Dermis microvascular lymphatic vessel endothelial cell (primary cell): ENCODE data around the gene KRT17. TPM values are rescaled to one million over a fixed set of nuclear protein-coding genes. Genes with fewer than 3 reads are reported as not detected.
"Not testable (repeated sequence)": the region's sequence is repeated elsewhere in the genome, so short reads cannot be mapped to it uniquely, and the experiment has no call there.

Source experiments
- DNase-seq, 2 donors: peaks; one replicate each; pipeline versions ENCODE4 v3.0.0 to v3.0.0-alpha.2; 2010; ENCODE audit warnings: low read depth in 2 of 2
- total RNA-seq: library from RNA; depleted of rRNA; stranded (reverse); fragments of >200 nt; gene quantifications from 2 replicates; pipeline ENCODE4 v1.2.1, GENCODE V29; 2014

The KRT17 gene
- total RNA-seq, 1 donor from 2014 or later = 0.39 TPM

DNA sequence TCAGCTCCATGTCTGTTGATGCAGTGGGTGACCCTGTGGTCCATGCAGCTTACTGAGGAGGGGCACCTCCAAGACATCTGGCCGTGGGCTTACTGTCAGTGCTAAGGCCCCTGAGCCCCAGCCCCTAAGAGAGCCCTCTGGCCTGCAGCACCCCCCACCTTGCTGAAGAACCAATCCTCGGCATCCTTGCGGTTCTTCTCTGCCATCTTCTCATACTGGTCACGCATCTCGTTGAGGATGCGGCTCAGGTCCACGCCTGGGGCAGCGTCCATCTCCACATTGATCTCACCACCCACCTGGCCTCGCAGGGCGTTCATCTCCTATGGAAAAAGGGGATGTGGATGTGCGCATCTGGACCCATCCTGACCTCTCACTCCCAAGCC is 2.9 kb downstream of the KRT17 start:
- DNase-seq = not testable (repeated sequence)

DNA sequence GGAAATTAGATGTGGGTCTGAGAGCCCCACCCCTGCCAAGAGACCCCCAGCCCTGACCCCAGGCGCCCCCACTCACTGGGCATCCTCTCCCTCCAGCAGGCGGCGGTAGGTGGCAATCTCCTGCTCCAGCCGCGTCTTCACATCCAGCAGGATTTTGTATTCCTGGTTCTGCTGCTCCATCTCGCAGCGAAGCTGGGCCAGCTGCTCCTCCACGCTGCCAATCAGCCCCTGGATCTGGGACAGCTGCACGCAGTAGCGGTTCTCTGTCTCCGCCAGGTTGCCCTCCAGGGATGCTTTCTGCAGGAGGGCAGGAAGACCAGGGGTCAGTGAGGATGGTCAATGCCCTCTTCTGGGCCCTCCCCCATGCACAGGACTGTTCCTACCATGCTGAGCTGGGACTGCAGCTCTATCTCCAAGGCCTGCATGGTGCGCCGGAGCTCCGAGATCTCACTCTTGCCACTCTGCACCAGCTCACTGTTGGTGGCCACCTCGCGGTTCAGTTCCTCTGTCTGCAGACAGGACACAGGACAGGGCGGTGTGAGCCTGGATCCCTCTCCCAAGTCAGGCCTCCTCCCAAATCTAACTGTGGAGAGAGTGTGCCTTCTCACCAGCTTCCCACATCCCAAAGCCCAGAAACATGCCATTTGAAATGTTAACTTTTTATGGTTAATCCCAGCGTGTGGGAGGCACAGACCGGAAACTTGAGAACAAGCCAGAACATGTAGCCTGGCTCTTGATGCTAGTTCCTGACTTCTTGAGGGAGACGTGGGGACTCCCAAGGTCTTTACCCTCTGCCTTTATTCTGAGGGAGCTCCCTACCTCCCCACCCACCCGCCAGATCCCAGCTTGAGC is 3.6 kb downstream of the KRT17 start:
- DNase-seq = no peak

DNA sequence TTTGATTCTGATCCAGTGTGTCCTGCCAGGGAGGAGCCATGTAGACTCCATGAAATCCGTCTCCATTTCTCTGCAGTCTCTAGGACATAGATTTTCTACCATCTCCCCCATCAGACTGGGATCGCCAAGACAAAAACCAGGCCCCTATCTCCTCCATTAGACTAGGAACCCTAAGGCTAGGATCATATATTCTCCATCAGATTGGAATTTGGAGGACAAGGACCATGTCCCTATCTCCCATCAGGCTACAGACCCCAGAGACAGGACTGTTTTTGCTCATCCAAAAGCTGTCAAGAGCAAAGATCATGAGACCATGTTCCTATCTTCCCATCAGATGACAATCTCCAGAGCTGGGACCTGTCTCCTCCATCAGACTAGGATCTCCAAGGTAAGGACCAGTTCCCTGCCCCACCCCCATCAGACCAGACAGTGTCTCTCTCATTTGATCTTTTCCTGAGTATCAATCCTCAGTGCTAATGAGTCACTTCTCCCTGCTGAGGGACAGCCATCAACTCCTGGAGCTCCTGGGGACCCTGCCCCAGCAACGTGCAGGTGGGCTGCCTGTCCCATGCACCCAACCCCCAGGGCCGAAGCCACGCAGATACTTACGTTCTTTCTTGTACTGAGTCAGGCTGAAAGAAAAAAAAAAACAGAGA is 4.3 kb downstream of the KRT17 start:
- DNase-seq = not testable (repeated sequence)

DNA sequence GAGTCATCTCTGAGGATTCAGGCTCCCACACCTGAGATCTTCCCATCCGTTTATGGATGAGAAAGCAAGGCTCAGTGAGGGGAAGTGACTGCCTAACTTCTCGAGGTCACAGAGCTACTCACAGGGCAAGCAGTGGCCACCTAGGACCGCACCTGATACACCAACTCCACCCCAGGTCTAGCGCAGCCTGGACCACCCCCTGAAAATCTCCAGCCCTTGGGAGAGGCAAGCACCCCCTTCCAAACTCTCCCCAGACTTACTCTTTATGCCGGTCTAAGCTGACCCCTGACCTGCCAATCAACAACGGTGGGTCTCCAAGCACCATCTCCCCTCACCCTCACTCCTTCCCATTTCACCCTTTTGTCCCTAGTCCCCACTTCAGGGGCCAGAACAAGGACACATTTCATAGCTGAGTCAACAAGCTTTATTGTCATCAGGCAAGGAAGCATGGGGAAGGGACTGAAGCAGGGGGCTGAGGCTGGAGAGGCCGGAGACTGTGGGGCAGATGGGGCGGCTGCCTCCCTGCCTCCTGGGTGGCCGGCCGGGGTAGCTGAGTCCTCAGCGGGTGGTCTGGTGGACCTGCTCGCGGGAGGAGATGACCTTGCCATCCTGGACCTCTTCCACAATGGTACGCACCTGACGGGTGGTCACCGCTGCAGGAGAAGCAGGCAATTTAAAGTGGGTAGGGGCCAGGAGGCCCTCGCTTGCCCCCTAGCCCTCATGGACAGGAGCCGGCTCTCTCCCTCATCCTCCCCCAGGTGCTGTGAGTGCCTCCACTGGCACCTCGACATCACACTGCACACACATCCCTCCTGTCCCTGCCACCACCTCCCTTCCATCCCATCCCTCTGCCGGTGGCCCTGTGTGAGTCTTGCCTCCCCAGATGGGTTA is 5.1 kb downstream of the KRT17 start:
- DNase-seq = no peak

DNA sequence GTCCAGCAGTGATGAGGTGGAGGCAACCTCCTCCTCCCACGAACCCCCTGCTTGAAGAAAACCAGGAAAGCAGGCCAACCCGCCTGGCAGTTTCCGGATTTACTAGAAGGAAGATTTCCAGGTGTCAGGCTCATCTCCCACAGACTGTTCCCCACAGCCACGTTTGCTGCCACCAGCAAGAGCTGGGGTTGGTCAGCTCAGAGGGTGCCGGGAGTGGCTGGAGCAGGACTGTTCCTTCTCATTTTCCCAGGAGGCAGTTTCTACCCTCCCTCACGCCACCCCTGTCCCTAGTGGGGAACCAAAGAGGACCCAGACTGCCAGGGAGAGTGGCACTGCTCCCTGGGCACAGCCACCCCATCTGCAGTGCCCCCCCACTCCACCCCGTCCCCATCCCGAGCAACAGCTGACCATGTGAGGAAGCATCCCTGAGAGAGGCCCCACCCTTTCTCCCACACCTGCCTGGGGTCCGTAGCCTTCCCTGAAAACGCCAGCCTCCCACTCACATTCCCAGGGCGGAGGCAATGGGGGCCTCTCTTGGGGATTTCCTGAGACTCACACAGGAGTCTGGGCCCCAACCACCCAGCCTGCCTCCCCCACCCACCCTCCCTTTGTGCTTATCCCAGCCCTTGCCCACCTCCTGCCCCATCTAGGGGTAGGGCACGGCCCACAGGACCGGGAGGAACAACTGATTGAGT is 5.9 kb downstream of the KRT17 start:
- no peak for DNase-seq

DNA sequence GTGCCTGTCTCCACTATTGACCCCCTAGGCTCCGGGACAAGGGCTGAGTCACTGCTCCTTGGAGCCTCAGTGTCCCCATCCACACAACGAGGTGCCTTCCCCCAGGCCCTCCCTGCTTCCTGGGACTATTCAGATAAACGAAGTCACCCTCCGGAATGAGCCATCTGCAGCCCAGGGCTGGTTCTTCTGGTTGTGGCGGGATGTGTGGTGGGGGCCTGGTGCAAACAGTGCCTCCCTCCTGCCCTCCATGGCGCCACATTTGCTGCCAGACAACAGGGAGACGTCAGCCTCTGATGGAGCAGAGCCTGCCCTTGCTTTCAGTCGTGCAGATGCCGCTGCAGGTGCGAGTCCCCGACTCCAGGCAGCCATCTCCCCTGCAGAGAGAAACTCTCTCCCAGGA is 6.7 kb downstream of the KRT17 start:
- no peak for DNase-seq

DNA sequence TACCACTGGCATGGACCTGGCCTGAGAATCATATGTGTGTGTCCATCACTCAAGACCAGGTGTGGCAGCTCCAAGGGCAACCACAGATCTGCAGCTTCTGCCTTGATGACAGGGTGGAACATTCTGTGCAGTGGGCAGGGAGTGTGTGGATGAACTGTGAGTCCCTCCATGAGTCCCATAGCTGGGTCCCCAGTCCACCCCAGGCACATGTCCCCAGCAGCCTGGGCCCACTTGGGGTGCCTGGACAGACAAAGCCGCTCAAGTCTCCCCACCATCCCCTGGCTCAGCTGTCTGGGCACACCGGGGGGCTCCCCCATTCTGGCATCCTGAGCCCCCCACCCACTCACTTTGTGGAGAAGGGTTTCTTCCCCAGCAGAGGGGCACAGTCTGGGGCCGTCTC is 7.2 kb downstream of the KRT17 start:
- no peak for DNase-seq

DNA sequence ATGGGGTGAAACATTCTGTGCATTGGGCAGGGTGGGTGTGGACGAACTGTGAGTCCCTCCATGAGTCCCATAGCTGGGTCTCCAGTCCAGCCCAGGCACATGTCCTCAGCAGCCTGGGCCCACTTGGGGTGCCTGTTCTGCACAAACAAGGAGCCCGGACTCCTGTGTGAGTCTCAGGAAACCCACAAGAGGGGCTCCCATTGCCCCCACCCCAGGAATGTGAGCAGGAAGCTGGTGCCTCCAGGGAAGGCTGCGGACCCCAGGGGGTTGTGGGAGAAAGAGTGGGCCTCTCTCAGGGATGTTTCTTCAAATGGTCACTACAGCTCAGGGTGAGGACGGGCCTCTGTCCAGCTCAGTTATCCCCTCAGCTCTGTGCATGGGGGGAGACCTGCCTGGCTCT is 7.9 kb downstream of the KRT17 start:
- DNase-seq = not testable (repeated sequence)

DNA sequence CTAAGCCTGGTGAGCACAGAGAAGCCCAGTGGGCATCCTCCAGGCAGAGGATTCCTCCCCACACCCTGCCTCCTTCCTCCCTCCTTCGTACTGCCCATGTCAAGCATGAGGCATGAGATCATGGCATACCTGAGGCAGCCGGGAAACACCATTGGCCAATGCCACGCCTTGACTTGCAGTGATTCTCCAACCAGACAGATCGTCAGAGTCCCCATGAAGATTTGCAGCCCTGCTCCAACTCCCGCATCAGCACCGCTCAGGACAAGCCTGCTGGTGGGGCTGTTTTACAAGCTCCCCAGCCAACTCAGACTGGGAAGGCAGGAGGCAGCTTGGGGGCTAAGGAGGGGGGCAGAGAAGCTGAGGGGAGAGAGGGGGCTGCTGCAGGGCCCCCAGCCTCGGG is 8.9 kb downstream of the KRT17 start:
- no peak for DNase-seq

DNA sequence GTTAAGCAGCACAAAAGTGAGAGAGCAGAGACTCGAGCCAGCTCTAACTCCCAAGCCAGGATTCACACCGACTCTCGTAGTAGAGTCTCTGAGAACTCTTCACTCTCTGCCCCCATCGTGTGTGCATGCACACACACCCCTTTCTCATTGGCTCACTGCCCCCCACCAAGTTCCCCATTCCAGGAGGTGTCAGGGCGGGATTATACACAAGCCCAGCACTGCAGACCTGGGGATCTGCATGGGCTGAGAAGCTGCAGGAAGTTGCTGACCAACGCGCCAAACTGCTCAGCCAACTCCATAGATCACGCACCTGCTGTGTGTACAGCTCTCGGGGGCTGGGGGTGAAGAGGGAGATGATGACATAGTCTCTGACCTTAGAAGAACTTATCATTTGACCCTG is 9.6 kb downstream of the KRT17 start:
- DNase-seq = not testable (repeated sequence)

DNA sequence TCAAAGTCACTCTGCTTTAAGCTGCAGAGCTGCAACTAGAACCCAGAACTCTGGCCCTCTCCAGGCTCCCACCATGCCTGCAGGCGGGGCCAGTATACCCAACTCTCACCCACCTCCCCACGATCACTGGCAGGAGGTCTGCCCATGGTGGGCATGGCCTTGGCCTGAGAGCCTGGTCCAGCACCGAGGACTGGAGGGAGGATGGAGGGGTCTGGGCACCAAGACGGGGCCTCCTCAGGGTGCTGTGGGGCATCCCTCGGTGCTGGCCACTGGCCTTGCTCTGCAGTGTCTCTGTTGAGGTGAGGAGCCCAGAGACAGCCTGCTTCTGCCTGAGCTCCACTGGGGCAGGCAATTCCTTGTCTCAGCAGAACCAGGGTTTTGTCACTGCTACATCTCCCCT is 10.3 kb downstream of the KRT17 start:
- DNase-seq = no peak

DNA sequence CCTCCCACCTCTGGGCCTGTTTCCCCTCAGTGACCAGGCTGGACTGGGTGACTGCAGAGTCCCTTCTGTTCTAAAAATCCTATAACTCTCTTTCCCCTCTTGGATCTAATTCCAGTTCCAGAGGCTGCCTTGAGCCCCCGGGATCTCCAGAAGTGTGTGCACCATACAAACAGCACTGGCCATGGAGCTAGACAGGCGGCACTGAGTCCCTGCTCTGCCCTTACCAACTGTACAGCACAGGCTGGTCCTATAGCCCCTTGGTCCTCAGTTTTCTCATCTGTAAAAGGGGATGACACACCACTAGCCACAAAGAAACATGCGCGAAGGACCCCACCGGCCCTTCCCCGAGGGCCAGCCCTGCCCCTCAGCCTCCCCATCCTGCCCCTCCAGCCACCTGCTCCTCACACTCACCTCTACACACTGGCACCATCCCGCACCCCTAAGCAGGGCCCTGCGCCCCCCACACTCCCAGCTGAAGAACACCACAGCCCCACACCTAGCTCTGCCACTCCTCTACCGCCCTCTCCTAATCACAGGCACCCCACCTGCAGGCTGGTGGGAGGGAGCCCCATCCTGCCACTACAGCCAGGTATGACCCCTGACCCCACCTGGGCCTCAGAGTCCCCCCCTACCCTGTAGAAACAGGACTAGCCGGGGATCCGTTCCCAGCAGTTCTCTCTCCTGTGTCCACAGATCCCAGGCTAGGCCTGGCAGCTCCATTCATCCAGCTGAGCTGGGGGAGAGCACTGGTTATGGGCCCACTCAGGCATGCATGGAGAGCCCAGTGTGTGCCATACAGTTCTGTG is 10.9 kb downstream of the KRT17 start:
- DNase-seq = no peak

DNA sequence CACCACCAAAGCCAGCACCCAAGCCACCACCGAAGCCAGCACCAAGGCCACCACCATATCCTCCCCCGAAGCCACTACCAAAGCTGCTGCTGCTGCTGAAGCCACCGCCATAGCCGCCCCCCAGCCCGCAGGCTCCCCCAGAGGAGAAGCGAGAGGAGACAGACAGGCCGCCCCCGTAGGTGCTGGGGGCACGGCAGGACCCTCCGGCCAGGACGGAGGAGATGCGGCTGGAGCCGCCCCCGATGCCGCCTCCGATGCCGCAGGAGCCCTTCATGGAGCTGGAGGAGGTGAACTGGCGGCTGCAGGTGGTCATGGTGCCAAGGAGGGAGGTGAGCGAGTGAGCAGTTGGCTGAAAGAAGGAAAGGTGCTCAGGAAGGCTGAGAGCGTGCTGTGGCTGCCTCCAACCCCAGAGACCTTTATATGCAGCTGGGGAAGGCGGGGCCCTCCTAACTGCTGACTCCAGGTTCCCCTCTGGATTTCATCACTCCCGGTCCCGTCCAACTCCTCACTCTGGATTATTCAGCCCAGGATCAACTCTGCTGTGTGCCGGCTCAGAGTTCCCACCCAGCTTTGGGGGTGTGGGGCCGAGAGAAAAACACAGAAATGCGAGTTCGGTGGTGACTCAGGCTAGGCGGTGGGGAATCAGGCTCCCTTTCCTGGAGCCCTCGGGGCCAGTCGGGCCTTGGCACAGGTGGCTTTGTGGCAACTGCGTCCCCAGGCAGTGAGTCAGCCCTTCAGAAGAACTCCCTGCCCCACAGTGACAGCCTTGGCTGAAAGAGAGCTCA is 11.8 kb downstream of the KRT17 start, which contains the start of gene KRT16:
Gene KRT16 (minus strand): TSS at position 392 of the 785 bp plus-strand sequence. CDS start 79 bp downstream, at position 313.
- DNase-seq = not testable (repeated sequence)

DNA sequence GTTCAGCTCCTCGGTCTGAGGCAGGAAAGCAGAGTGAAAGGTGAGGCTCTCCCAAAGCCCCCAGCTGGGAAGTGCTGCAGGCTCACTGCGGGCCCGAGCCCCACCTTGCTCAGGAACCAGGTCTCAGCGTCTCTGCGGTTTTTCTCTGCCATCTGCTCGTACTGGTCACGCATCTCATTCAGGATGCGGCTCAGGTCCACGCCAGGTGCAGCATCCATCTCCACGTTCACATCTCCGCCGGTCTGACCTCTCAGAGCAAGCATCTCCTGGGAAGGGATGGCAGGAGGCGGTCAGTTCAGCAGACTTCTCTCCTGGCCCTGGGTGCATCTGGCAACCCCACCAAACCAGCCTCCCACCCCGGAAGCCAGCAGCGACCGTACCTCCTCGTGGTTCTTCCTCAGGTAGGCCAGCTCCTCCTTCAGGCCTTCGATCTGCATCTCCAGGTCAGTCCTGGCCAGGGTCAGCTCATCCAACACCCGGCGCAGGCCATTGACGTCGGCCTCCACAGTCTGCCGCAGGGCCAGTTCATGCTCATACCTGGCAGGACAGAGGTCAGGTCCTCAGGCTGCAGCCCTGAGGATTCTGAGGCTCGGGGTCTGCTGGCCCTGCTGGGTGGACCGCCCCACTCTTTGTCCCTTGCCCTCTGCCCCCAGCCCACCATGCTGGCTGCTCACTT is 13.3 kb downstream of the KRT17 start:
- DNase-seq = no peak

DNA sequence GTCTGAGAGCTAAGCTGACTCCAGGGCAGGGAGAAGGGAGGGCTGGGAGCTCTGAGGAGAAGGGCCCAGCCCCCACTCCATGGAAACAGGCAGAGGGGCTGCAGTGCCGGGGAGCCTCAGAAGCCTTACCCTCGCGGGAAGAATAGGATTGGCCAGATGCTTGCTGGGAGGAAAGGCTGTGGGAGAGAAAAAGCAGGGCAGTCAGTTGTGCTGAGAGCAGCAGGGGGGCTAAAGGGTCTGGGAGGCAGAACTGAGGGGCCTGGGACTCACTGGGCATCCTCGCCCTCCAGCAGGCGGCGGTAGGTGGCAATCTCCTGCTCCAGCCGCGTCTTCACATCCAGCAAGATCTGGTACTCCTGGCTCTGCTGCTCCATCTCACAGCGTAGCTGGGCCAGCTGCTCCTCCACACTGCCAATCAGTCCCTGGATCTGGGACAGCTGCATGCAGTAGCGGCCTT is 14.3 kb downstream of the KRT17 start:
- not testable (repeated sequence) for DNase-seq

DNA sequence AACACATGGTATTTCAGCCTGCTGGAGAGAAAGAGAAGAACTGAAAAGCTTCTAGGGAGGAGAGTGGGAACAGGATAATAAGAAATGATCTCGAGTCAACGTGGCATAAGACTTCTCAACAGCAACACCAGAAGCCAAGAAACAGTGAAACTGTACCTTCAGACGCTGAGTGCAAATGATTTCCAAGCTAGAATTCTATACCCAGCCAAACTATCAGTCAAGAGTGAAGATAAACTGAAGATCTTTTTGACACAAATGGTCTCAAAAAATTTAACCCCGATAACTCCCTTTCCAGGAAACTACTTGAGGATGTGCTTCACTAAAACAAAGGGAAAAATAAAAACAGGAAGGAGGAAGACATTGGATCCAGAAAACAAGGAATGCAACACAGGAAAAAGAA is 17.4 kb downstream of the KRT17 start:
- not testable (repeated sequence) for DNase-seq

DNA sequence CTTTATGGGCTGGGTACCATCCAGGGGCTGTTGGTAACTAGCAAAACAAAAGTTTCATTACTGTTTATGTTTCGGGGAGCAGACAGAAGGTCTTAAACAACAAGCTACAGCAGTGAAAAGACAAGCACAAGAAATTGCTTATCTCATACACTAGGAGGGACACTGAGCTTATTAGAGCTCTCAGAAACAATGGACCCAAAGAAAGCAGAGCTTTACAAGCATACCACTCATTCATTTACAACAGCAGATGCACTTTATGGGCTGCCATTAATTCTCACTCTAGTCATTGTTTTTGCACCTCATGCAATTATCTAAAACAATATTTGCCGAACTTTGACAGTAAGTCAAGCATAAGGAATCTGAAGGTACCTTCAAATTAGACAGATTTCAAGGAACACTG is 21.9 kb downstream of the KRT17 start:
- no peak for DNase-seq

DNA sequence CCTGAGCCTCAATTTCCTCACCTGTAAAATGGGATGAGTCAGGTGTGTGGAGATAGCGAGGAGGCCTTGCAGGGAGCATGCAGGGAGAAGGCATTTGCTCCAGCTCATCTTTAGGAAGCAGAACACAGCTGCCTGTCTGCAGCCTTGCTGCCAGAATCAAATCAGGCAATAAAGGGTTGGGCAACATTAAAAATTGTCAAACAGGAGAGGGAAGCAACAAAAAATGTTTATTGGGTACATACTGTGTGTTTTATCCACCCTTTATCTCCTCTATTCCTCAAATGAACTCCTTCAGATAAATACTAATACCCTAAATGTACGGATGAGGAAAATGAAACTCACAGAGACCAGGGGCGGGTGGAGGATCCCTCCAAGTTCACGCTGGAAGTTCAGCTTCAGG is 24.1 kb downstream of the KRT17 start:
- no peak for DNase-seq

DNA sequence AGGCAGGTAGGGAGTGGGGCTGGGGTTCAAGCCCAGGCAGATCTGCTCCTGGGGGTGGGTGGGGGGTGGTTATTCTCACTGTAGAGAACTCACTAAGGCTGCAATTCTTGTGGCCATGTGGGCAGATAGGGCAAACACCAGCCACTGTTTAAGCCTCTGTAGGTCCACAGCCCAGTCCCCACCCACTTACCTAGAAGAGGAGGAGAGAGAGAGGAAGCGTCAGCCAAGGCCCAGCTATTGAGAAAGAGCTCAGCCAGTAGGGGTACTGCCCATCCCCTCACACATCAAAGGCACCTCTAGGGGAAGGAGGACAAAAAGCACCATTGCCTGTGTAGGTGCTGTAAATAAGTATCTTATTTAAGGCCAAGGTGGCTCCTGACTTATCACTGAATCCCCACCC is 24.7 kb downstream of the KRT17 start:
- DNase-seq = no peak
